Activated T-cell treated with anti-CD3 and anti-CD28 coated beads for 24 hours (primary cell): ENCODE data around the gene GTF2E1.

ENCODE experiments used
- DNase-seq: peaks from one replicate; pipeline ENCODE4 v3.0.0-alpha.2; 2020; ENCODE audit warnings: low read depth

Gene GTF2E1

DNA sequence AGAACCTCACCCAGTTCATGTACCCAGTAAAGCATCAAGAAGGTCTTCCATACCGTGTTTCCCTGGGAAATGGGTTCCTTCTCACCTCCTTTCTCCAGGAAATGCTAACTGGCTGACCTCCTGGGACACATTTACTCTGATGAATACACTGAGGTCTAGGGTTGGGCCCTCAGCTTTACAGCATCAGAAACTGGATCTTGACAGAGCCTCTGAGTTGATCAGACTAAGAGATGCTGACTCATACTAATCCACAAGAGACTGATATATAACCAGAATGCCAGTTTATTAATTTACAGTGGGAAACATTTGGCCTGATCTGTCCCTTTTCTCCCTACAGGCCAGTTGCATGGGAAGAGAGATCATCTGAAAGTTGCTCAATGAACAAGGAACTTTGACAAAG lies 55.8 kb downstream of the GTF2E1 start:
- DNase-seq = no peak

DNA sequence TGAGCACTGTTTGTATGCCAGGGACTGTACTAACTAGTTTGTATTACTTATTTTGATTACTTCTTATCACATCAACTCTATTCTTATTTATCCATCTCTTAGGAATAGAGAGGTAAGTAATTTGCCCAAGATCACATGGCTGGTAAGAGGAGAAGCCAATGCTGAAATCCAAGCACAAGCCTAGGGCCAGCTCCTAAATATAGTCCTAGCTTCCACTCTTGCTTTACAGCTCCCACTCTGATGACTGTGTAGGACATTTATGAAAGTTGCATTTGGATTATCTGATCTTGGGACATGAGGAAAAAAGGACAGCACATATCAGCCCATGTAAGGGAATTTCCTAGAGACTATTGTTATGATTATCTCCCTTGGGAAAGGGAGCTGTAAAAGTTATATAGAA lies 58.1 kb downstream of the GTF2E1 start:
- DNase-seq = no peak

DNA sequence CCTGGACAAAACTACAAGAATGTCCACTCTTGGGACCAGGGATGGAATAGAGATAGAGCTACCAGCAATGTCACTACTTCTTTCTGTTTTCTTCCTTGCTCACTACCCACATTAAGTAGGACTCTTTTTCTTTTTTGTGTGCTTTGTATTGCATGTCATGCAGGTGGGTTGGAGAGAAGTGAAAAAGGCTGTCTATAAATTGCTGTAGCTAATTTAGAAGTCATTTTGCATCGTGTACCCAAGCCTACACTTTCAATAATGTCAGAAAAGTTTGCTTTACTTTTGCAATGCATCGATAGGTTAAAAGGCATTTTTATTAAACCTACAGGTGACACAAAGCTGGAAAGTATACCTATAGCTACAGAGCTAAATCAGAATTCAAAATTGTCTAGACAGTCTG lies 58.9 kb downstream of the GTF2E1 start:
- DNase-seq = no peak

DNA sequence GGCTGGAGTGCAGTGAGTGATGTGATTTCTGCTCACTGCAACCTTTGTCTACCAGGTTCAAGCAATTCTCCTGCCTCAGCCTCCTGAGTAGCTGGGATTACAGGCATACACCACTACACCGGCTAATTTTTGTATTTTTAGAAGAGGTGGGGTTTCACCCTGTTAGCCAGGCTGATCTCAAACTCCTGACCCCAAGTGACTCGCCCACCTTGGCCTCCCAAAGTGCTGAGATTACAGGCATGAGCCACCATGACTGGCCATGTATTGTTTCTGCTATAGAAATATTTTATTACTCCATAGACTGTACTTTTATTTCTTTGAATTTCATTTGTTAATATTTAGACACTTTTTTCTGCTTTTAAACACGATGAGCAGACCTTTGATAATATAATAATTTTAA lies 60.4 kb downstream of the GTF2E1 start:
- no peak for DNase-seq

DNA sequence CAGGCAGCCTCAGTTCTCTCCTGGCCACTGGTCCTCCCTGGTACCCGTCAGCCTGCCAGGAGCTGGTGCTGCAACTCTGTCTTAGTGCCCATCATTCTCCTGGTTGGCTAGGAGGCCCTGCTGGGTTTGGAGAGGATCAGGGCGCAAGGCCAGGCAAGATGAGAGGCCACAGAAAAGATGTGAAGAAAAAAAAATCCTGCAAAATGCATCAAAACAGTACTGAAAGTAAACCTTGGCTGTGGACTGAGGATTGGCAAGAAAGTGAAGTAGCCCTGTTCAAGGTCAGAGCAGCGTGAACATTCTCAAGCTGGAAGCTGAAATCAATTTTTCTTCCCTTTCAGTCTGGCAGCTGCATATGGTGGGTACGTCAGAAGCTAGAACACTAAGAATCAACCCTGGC lies 74.2 kb downstream of the GTF2E1 start:
- no peak for DNase-seq

DNA sequence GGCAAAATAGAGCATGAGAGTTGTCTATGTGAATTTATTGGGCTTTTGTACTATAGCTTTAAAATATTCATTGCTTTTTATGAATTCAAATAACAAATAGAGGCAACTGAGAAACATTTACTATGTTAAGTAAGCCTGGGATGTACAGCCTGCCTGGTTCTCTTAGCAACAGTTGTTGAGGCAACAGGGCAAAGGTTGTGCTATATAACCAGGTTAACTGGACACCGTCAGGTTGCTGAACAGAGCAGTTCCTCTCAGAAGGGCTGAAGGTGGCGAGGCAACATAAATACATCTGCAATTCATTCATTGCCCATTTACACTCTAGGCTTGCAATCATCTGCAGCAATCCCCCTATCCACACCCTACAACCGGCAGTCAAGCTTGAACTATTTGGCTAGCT lies 78.2 kb downstream of the GTF2E1 start:
- DNase-seq = no peak

DNA sequence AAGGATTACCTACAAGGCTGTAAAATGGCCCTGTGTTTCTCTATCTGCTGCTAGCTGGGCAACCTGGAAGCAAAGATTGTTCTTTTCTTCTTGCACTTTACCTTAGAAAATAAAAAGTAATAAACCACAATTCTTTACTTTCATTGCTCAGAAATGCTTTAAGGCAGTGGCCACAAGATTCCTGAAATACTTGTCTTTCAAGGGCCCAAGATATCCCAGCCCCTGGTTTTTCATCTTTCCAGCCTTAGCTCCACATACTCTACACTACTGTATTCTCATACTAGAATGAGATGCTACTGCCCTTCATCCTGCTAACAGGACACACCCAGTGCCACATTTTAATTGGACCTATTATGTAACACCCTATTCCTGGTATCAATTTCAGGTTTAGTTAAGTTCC lies 78.9 kb downstream of the GTF2E1 start:
- DNase-seq = no peak

DNA sequence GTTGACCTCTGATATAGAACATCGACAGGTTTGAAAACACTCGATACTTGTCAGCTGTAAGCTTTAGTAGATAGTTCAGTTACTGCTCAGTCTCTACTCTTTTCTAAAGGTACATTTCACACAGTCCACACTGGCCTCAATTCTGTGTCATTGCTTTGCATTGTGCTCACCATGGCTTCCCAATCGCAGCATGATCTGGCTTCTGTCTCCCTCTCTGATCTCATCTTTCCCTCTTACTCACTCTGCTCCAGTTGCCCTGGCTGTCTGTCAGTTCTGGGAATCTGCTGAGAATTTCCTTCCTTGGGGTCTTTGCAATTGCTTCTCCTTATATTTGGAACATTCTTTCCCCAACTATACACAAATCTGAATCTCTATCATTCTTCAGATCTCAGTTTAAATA lies 80.6 kb downstream of the GTF2E1 start:
- DNase-seq = no peak

DNA sequence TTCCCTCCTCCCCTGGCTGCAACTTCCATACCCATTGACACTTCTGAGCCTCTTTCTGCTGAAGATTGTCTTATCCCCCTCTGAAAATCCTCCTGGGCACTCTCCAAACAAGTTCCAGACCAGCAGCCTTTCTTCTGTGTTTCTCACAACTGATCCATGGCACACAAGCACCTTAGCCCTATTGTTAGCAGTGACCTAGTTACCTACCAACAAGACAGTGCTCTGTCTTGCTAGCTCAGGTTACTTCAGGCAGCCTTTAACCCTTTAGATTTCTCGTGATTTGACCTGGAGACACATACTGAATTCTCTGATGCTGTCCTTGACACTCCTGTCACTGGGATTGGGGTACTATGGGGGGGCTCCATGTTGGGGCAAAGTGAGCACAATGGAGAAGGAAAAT lies 82.1 kb downstream of the GTF2E1 start:
- DNase-seq = no peak

DNA sequence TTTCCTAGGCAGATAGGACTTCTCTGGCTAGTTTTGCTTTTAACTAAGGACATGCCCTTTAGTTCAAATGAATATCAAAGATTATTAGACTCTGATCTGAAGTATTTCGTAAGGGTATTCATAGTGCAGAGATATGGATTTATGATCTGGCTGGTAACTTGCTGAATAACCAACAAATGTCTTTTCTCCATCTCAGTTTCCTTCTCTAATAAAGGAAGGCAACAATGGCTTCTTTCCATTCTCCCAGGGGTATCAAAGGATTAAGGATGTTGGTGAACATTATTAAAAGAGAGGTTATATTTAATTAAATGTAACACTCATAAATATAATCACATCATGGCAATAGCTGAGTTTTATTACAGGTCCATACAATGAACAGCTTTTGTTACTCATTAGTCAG lies 86.3 kb downstream of the GTF2E1 start:
- no peak for DNase-seq

DNA sequence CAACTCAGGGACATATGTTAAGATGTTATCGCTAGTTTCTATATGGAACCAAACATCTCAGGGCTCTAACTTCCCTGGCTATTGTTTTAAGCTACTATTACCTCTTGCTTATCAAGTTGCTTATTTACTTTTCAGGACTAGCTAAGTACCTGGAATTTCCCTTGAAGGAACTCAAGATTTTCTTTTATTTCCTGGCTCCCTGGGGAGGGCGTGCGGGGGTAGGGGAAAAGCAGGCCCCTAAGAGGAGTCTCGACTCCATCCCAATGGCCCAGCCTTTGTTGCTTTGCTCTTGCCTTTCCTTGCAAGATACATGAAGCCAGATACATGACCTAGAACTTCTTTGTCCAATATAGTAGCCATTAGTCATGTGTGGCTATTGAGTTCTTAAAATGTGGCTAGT lies 88.5 kb downstream of the GTF2E1 start:
- no peak for DNase-seq
